Measurements from ENCODE around the gene DCP1A. TPM values are rescaled to one million over a fixed set of nuclear protein-coding genes. Genes with fewer than 3 reads are reported as not detected.

Gene DCP1A
- total and polyA plus RNA-seq, 2 experiments from 2014 or later, result 19.3 to 32.0 TPM

DNA sequence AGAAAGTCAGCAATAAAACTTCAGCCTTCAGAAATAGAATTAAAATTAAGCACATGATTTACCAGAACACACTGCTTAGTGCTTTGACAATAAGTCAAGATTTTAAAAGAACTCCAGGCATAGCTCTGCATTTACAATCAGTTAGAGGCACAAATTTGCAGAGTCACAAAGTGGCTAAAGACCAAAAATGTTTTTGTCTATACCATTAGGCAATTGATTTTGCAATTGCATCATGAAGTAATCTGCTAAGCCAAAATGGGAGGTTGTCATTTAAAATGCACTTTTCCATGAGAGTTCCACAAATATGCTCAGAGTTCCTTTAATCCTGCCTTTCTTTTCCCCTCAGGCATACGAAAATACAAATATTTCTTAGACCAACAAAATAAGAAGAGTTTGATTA, 10.1 kb upstream of the DCP1A start:
- no peaks in the 10 kb centered on the region for H3K36me3 Mint-ChIP-seq (ENCODE audit: low read depth)
- Histone ChIP-seq H3K27ac (ENCODE audit: low read depth) (no peak overlapping the region), H3K36me3 (ENCODE audit: insufficient read depth) (no peaks in the 10 kb centered on the region), H3K4me1 (ENCODE audit: insufficient read depth) (no peaks in the 10 kb centered on the region), H3K79me2 (replicated peaks; ENCODE audit: insufficient read depth) (no peaks in the 10 kb centered on the region), H4K20me1 (replicated peaks; ENCODE audit: insufficient read depth) (no peaks in the 10 kb centered on the region), H3K9me2 (ENCODE audit: insufficient read depth) (no peaks in the 10 kb centered on the region), H3K4me3 (no peak overlapping the region), H2AFZ (peak overlapping the region; percentile 38), H3K27me3 (ENCODE audit: insufficient read depth) (no peaks in the 10 kb centered on the region), H3K4me2 (no peak overlapping the region), H3F3A (replicated peaks; ENCODE audit: low read depth) (no peaks in the 10 kb centered on the region)
- TF ChIP-seq POLR2AphosphoS5 (IDR thresholded peaks at IDR 0.05; ENCODE audit: low read depth), result no peak
- no peak for TF ChIP-seq EZH2phosphoT487 (IDR thresholded peaks at IDR 0.05; ENCODE audit: unreplicated experiment)
- TF ChIP-seq, protein P1, sequence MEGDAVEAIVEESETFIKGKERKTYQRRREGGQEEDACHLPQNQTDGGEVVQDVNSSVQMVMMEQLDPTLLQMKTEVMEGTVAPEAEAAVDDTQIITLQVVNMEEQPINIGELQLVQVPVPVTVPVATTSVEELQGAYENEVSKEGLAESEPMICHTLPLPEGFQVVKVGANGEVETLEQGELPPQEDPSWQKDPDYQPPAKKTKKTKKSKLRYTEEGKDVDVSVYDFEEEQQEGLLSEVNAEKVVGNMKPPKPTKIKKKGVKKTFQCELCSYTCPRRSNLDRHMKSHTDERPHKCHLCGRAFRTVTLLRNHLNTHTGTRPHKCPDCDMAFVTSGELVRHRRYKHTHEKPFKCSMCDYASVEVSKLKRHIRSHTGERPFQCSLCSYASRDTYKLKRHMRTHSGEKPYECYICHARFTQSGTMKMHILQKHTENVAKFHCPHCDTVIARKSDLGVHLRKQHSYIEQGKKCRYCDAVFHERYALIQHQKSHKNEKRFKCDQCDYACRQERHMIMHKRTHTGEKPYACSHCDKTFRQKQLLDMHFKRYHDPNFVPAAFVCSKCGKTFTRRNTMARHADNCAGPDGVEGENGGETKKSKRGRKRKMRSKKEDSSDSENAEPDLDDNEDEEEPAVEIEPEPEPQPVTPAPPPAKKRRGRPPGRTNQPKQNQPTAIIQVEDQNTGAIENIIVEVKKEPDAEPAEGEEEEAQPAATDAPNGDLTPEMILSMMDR (conservative IDR thresholded peaks at IDR 0.05; ENCODE audit: low read depth in 2 of 2), result no peak
- TF ChIP-seq, protein P2, sequence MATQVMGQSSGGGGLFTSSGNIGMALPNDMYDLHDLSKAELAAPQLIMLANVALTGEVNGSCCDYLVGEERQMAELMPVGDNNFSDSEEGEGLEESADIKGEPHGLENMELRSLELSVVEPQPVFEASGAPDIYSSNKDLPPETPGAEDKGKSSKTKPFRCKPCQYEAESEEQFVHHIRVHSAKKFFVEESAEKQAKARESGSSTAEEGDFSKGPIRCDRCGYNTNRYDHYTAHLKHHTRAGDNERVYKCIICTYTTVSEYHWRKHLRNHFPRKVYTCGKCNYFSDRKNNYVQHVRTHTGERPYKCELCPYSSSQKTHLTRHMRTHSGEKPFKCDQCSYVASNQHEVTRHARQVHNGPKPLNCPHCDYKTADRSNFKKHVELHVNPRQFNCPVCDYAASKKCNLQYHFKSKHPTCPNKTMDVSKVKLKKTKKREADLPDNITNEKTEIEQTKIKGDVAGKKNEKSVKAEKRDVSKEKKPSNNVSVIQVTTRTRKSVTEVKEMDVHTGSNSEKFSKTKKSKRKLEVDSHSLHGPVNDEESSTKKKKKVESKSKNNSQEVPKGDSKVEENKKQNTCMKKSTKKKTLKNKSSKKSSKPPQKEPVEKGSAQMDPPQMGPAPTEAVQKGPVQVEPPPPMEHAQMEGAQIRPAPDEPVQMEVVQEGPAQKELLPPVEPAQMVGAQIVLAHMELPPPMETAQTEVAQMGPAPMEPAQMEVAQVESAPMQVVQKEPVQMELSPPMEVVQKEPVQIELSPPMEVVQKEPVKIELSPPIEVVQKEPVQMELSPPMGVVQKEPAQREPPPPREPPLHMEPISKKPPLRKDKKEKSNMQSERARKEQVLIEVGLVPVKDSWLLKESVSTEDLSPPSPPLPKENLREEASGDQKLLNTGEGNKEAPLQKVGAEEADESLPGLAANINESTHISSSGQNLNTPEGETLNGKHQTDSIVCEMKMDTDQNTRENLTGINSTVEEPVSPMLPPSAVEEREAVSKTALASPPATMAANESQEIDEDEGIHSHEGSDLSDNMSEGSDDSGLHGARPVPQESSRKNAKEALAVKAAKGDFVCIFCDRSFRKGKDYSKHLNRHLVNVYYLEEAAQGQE (IDR thresholded peaks at IDR 0.05; ENCODE audit: unreplicated experiment), result no peak
- TF ChIP-seq, protein P3, sequence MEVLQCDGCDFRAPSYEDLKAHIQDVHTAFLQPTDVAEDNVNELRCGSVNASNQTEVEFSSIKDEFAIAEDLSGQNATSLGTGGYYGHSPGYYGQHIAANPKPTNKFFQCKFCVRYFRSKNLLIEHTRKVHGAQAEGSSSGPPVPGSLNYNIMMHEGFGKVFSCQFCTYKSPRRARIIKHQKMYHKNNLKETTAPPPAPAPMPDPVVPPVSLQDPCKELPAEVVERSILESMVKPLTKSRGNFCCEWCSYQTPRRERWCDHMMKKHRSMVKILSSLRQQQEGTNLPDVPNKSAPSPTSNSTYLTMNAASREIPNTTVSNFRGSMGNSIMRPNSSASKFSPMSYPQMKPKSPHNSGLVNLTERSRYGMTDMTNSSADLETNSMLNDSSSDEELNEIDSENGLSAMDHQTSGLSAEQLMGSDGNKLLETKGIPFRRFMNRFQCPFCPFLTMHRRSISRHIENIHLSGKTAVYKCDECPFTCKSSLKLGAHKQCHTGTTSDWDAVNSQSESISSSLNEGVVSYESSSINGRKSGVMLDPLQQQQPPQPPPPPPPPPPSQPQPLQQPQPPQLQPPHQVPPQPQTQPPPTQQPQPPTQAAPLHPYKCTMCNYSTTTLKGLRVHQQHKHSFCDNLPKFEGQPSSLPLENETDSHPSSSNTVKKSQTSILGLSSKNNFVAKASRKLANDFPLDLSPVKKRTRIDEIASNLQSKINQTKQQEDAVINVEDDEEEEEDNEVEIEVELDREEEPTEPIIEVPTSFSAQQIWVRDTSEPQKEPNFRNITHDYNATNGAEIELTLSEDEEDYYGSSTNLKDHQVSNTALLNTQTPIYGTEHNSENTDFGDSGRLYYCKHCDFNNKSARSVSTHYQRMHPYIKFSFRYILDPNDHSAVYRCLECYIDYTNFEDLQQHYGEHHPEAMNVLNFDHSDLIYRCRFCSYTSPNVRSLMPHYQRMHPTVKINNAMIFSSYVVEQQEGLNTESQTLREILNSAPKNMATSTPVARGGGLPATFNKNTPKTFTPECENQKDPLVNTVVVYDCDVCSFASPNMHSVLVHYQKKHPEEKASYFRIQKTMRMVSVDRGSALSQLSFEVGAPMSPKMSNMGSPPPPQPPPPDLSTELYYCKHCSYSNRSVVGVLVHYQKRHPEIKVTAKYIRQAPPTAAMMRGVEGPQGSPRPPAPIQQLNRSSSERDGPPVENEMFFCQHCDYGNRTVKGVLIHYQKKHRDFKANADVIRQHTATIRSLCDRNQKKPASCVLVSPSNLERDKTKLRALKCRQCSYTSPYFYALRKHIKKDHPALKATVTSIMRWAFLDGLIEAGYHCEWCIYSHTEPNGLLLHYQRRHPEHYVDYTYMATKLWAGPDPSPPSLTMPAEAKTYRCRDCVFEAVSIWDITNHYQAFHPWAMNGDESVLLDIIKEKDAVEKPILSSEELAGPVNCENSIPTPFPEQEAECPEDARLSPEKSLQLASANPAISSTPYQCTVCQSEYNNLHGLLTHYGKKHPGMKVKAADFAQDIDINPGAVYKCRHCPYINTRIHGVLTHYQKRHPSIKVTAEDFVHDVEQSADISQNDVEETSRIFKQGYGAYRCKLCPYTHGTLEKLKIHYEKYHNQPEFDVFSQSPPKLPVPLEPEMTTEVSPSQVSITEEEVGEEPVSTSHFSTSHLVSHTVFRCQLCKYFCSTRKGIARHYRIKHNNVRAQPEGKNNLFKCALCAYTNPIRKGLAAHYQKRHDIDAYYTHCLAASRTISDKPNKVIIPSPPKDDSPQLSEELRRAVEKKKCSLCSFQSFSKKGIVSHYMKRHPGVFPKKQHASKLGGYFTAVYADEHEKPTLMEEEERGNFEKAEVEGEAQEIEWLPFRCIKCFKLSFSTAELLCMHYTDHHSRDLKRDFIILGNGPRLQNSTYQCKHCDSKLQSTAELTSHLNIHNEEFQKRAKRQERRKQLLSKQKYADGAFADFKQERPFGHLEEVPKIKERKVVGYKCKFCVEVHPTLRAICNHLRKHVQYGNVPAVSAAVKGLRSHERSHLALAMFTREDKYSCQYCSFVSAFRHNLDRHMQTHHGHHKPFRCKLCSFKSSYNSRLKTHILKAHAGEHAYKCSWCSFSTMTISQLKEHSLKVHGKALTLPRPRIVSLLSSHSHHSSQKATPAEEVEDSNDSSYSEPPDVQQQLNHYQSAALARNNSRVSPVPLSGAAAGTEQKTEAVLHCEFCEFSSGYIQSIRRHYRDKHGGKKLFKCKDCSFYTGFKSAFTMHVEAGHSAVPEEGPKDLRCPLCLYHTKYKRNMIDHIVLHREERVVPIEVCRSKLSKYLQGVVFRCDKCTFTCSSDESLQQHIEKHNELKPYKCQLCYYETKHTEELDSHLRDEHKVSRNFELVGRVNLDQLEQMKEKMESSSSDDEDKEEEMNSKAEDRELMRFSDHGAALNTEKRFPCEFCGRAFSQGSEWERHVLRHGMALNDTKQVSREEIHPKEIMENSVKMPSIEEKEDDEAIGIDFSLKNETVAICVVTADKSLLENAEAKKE (CRISPR knock-in tag; IDR thresholded peaks at IDR 0.05), result no peak
- TF ChIP-seq, protein P4, sequence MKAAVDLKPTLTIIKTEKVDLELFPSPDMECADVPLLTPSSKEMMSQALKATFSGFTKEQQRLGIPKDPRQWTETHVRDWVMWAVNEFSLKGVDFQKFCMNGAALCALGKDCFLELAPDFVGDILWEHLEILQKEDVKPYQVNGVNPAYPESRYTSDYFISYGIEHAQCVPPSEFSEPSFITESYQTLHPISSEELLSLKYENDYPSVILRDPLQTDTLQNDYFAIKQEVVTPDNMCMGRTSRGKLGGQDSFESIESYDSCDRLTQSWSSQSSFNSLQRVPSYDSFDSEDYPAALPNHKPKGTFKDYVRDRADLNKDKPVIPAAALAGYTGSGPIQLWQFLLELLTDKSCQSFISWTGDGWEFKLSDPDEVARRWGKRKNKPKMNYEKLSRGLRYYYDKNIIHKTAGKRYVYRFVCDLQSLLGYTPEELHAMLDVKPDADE (IDR thresholded peaks at IDR 0.05), result no peak
- TF ChIP-seq ZNF331 (CRISPR knock-in tag; IDR thresholded peaks at IDR 0.05; ENCODE audit: low read depth), result no peak
- no peak for TF ChIP-seq JUNB (IDR thresholded peaks at IDR 0.05; ENCODE audit: unreplicated experiment)
- TF ChIP-seq CREB1 (CRISPR knock-in tag; IDR thresholded peaks at IDR 0.05; ENCODE audit: low read depth), result no peak
- TF ChIP-seq ZNF114 (CRISPR knock-in tag; IDR thresholded peaks at IDR 0.05), result no peak
- no peak for TF ChIP-seq STAT1 (IDR thresholded peaks at IDR 0.05; ENCODE audit: unreplicated experiment)
- TF ChIP-seq EZH2 (IDR thresholded peaks at IDR 0.05; ENCODE audit: low read depth, unreplicated experiment), result no peak
- no peak for TF ChIP-seq NANOG (IDR thresholded peaks at IDR 0.05; ENCODE audit: borderline replicate concordance)
- H3K9me3 Mint-ChIP-seq, result no peaks in the 10 kb centered on the region; the same call in 2 of the 3 replicates
- ATAC-seq (no peak), DNase-seq (ENCODE audit: low spot score) (no peak)
- H3K4me1 Mint-ChIP-seq, result no peaks in the 10 kb centered on the region
- no peak overlapping the region for H3K4me3 Mint-ChIP-seq
- H3K27me3 Mint-ChIP-seq (ENCODE audit: insufficient read depth, low read depth, poor library complexity), result peaks cover 4% of the 10 kb centered on the region
- H3K27ac Mint-ChIP-seq, result no peak overlapping the region

Data from GM23338 (cell line).